Type B pancreatic cell (in vitro differentiated cells): ENCODE results near the gene ESF1. TPM values are rescaled to one million over a fixed set of nuclear protein-coding genes. Genes with fewer than 3 reads are reported as not detected.

Experiments used
- DNase-seq: peaks from one replicate; pipeline ENCODE4 v3.0.0; 2021; ENCODE audit warnings: mixed read lengths; ENCODE audit not compliant: unreplicated experiment; ENCODE audit errors: extremely low spot score
- H3K27ac Mint-ChIP-seq: 2 replicates; pipeline ENCODE4 v1.8.0; 2021; ENCODE audit warnings: mild to moderate bottlenecking, mixed read lengths
- H3K27me3 Mint-ChIP-seq: 2 replicates; pipeline ENCODE4 v1.8.0; 2021; ENCODE audit warnings: mixed read lengths
- H3K36me3 Mint-ChIP-seq: 2 replicates; pipeline ENCODE4 v1.8.0; 2021; ENCODE audit warnings: mixed read lengths
- H3K4me1 Mint-ChIP-seq: one replicate; pipeline ENCODE4 v1.8.0; 2021; ENCODE audit warnings: mixed read lengths; ENCODE audit not compliant: unreplicated experiment
- H3K4me3 Mint-ChIP-seq: 2 replicates; pipeline ENCODE4 v1.8.0; 2021; ENCODE audit warnings: mild to moderate bottlenecking, mixed read lengths
- H3K9me3 Mint-ChIP-seq: 2 replicates; pipeline ENCODE4 v1.8.0; 2021; ENCODE audit warnings: mixed read lengths
- total RNA-seq: library from RNA; stranded (reverse); gene quantifications from 2 replicates; pipeline ENCODE4 v1.2.1, GENCODE V29; 2021; ENCODE audit warnings: low replicate concordance
- TF ChIP-seq, protein P1 (sequence below): fragments of 200-600 bp; sonication (generic); conservative IDR thresholded peaks from 2 replicates; pipeline ENCODE4 v1.5.0; 2021; ENCODE audit warnings: antibody characterized with exemption, mild to moderate bottlenecking

ESF1 gene
- total RNA-seq, 1 donor from 2014 or later: 17.7 TPM

GRCh38 chr20:13788167-13788834, 3.6 kb upstream of the ESF1 start:
- TF ChIP-seq, protein P1, sequence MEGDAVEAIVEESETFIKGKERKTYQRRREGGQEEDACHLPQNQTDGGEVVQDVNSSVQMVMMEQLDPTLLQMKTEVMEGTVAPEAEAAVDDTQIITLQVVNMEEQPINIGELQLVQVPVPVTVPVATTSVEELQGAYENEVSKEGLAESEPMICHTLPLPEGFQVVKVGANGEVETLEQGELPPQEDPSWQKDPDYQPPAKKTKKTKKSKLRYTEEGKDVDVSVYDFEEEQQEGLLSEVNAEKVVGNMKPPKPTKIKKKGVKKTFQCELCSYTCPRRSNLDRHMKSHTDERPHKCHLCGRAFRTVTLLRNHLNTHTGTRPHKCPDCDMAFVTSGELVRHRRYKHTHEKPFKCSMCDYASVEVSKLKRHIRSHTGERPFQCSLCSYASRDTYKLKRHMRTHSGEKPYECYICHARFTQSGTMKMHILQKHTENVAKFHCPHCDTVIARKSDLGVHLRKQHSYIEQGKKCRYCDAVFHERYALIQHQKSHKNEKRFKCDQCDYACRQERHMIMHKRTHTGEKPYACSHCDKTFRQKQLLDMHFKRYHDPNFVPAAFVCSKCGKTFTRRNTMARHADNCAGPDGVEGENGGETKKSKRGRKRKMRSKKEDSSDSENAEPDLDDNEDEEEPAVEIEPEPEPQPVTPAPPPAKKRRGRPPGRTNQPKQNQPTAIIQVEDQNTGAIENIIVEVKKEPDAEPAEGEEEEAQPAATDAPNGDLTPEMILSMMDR: peak; percentile 75
- peaks cover 26% of the 10 kb centered on the region for H3K4me1 Mint-ChIP-seq
- H3K9me3 Mint-ChIP-seq: no peaks in the 10 kb centered on the region
- no peak for DNase-seq
- peaks cover 25% of the 10 kb centered on the region for H3K36me3 Mint-ChIP-seq
- H3K27me3 Mint-ChIP-seq: no peaks in the 10 kb centered on the region
- H3K27ac Mint-ChIP-seq: no peak overlapping the region
- peak overlapping the region; percentile 61 for H3K4me3 Mint-ChIP-seq

- Mint-ChIP-seq H3K27me3 (no peaks in the 10 kb centered on the region), H3K9me3 (no peaks in the 10 kb centered on the region), H3K4me1 (peaks cover 26% of the 10 kb centered on the region), H3K36me3 (peaks cover 24% of the 10 kb centered on the region), H3K4me3 (peak overlapping the region; percentile 100), H3K27ac (peak overlapping the region; percentile 95)
- DNase-seq: no peak
- TF ChIP-seq, protein P1: no peak
These were observed 1.6 kb upstream of the ESF1 start for GRCh38 chr20:13786143-13786828.

GRCh38 chr20:13784271-13784892, 337 bp downstream of the ESF1 start:
- Mint-ChIP-seq H3K27ac (peak overlapping the region; percentile 95), H3K27me3 (no peaks in the 10 kb centered on the region), H3K9me3 (no peaks in the 10 kb centered on the region), H3K4me1 (peaks cover 34% of the 10 kb centered on the region), H3K36me3 (peaks cover 19% of the 10 kb centered on the region), H3K4me3 (peak overlapping the region; percentile 100)
- TF ChIP-seq, protein P1: no peak
- DNase-seq: no peak

DNA sequence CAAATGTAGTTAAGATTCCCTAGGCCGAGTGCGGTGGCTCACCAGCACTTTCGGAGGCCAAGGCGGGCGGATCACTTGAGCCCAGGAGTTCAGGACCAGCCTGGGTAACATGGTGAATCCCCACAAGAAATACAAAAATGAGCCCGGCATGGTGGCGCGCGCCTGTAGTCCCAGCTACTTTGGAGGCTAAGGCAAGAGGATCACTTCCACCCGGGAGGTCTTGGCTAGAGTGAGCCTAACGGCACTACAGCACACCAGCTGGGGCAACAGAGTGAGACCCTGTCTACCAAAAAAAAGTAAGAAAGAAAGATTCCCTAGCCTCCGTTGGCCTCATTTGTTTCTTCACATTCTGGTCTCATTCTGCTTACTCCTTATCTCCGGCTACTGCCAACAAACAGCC, 1.2 kb downstream of the ESF1 start:
- H3K36me3 Mint-ChIP-seq: peaks cover 19% of the 10 kb centered on the region
- H3K4me1 Mint-ChIP-seq: peaks cover 34% of the 10 kb centered on the region
- TF ChIP-seq, protein P1: no peak
- no peak overlapping the region for H3K27ac Mint-ChIP-seq
- H3K9me3 Mint-ChIP-seq: no peaks in the 10 kb centered on the region
- H3K27me3 Mint-ChIP-seq: no peaks in the 10 kb centered on the region
- peak overlapping the region; percentile 100 for H3K4me3 Mint-ChIP-seq
- DNase-seq: no peak

DNA sequence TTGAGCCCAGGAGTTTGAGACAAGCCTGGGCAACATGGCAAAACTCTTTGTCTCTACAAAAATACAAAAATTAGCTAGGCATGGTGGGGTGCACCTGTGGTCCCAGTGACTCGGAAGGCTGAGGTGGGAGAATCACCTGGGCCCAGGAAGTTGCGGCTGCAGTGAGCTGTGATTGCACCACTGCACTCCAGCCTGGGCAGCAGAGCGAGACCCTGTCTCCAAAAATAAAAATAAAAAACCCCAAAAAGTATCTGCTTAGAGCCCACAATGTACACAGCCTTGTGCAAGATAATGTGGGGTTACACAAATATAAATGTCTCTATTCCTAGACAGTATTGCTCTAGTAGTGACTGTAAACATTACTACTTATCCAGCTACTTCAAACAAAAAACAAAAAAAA, 5.9 kb downstream of the ESF1 start:
- H3K4me1 Mint-ChIP-seq: peaks cover 8% of the 10 kb centered on the region
- DNase-seq: no peak
- H3K27me3 Mint-ChIP-seq: no peaks in the 10 kb centered on the region
- H3K36me3 Mint-ChIP-seq: peaks cover 23% of the 10 kb centered on the region
- TF ChIP-seq, protein P1: no peak
- H3K27ac Mint-ChIP-seq: no peak overlapping the region
- no peak overlapping the region for H3K4me3 Mint-ChIP-seq
- H3K9me3 Mint-ChIP-seq: no peaks in the 10 kb centered on the region
